ENCODE measurements around the gene OGFOD3.
"Not testable (repeated sequence)": the region's sequence is repeated elsewhere in the genome, so short reads cannot be mapped to it uniquely, and the experiment has no call there.

The OGFOD3 gene

GRCh38 chr17:82349287-82349701 lies 69.1 kb downstream of the OGFOD3 start:
- DNase-seq: no peak

GRCh38 chr17:82348866-82349265 lies 69.5 kb downstream of the OGFOD3 start:
- no peak for DNase-seq

GRCh38 chr17:82348434-82348833 lies 70.0 kb downstream of the OGFOD3 start:
- DNase-seq: no peak

- DNase-seq: not testable (repeated sequence)
Measured at GRCh38 chr17:82347994-82348393, 70.4 kb downstream of the OGFOD3 start.

- DNase-seq: no peak
Measured at GRCh38 chr17:82346342-82347300, 71.8 kb downstream of the OGFOD3 start.

- no peak for DNase-seq
Measured at GRCh38 chr17:82345151-82345976, 73.0 kb downstream of the OGFOD3 start.

GRCh38 chr17:82344175-82344907 lies 74.0 kb downstream of the OGFOD3 start:
- no peak for DNase-seq

GRCh38 chr17:82343560-82343959 lies 74.8 kb downstream of the OGFOD3 start:
- DNase-seq: no peak

- DNase-seq: no peak
Measured at GRCh38 chr17:82342361-82343079, 75.9 kb downstream of the OGFOD3 start.

- DNase-seq: no peak
Measured at GRCh38 chr17:82339634-82340580, 78.5 kb downstream of the OGFOD3 start.

Data from NCI-H524 treated with DMSO at 0.1 percent for 48 hours (cell line).